Measurements from ENCODE around the gene SYTL2. TPM values are rescaled to one million over a fixed set of nuclear protein-coding genes. Genes with fewer than 3 reads are reported as not detected.

SYTL2 gene
- polyA plus RNA-seq, 1 donor from 2014 or later: 2.3 TPM

DNA sequence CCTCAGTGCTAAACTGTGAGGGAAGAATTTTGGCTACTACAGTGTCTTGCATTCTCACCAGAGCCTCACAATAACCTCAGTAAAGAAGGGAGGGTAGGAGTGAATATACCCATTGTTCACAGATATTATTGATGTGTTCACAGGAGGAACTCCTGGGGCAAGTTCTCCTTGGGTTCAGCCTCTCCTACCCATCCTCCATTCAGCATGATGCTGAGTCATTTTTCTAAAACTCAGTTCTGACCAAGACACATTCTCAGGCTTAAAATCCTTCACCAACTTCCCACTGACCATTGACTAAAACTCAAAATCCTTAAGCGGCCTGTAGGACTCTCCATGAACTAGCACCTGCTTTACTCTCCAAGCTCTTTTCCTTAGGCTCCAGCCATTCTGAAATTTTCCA is 48.7 kb downstream of the SYTL2 start:
- no peak overlapping the region for H3K4me3 ChIP-seq (ENCODE audit: low read length)
- TF ChIP-seq TAF1 (IDR thresholded peaks at IDR 0.05; ENCODE audit: low read depth) (no peak), EZH2 (IDR thresholded peaks at IDR 0.05; ENCODE audit: borderline replicate concordance, insufficient read depth, low read length, poor library complexity, severe bottlenecking) (no peak), EP300 (conservative IDR thresholded peaks at IDR 0.05; ENCODE audit: poor library complexity, severe bottlenecking) (no peak), SMC3 (conservative IDR thresholded peaks at IDR 0.05; ENCODE audit: poor library complexity) (no peak), RAD21 (conservative IDR thresholded peaks at IDR 0.05) (no peak), POLR2AphosphoS5 (IDR thresholded peaks at IDR 0.05) (no peak), MXI1 (conservative IDR thresholded peaks at IDR 0.05; ENCODE audit: poor library complexity, severe bottlenecking) (no peak)
- TF ChIP-seq, protein P1, sequence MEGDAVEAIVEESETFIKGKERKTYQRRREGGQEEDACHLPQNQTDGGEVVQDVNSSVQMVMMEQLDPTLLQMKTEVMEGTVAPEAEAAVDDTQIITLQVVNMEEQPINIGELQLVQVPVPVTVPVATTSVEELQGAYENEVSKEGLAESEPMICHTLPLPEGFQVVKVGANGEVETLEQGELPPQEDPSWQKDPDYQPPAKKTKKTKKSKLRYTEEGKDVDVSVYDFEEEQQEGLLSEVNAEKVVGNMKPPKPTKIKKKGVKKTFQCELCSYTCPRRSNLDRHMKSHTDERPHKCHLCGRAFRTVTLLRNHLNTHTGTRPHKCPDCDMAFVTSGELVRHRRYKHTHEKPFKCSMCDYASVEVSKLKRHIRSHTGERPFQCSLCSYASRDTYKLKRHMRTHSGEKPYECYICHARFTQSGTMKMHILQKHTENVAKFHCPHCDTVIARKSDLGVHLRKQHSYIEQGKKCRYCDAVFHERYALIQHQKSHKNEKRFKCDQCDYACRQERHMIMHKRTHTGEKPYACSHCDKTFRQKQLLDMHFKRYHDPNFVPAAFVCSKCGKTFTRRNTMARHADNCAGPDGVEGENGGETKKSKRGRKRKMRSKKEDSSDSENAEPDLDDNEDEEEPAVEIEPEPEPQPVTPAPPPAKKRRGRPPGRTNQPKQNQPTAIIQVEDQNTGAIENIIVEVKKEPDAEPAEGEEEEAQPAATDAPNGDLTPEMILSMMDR (IDR thresholded peaks at IDR 0.05; ENCODE audit: poor library complexity, severe bottlenecking): no peak
- TF ChIP-seq, protein P2, sequence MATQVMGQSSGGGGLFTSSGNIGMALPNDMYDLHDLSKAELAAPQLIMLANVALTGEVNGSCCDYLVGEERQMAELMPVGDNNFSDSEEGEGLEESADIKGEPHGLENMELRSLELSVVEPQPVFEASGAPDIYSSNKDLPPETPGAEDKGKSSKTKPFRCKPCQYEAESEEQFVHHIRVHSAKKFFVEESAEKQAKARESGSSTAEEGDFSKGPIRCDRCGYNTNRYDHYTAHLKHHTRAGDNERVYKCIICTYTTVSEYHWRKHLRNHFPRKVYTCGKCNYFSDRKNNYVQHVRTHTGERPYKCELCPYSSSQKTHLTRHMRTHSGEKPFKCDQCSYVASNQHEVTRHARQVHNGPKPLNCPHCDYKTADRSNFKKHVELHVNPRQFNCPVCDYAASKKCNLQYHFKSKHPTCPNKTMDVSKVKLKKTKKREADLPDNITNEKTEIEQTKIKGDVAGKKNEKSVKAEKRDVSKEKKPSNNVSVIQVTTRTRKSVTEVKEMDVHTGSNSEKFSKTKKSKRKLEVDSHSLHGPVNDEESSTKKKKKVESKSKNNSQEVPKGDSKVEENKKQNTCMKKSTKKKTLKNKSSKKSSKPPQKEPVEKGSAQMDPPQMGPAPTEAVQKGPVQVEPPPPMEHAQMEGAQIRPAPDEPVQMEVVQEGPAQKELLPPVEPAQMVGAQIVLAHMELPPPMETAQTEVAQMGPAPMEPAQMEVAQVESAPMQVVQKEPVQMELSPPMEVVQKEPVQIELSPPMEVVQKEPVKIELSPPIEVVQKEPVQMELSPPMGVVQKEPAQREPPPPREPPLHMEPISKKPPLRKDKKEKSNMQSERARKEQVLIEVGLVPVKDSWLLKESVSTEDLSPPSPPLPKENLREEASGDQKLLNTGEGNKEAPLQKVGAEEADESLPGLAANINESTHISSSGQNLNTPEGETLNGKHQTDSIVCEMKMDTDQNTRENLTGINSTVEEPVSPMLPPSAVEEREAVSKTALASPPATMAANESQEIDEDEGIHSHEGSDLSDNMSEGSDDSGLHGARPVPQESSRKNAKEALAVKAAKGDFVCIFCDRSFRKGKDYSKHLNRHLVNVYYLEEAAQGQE (IDR thresholded peaks at IDR 0.05; ENCODE audit: borderline replicate concordance): no peak
- H3K9me3 ChIP-seq (ENCODE audit: low read length): no peaks in the 10 kb centered on the region
- no peak overlapping the region for H3K4me2 ChIP-seq (ENCODE audit: low read length)
- H3K27ac ChIP-seq (ENCODE audit: low read length): no peak overlapping the region
- H3F3A ChIP-seq (ENCODE audit: insufficient read depth, low read length, poor library complexity, severe bottlenecking): no peaks in the 10 kb centered on the region
- no peaks in the 10 kb centered on the region for H3K36me3 ChIP-seq (ENCODE audit: insufficient read depth, low read length)
- no peak overlapping the region for H2AFZ ChIP-seq (ENCODE audit: low read depth, low read length)
- no peak overlapping the region for H3K9ac ChIP-seq (ENCODE audit: low read length)
- no peaks in the 10 kb centered on the region for H4K20me1 ChIP-seq (ENCODE audit: insufficient read depth)
- H3K79me2 ChIP-seq (replicated peaks; ENCODE audit: insufficient read depth, low read length): no peaks in the 10 kb centered on the region
- H3K27me3 ChIP-seq (ENCODE audit: insufficient read depth, low read depth, low read length): no peaks in the 10 kb centered on the region
- no peaks in the 10 kb centered on the region for H3K9me2 ChIP-seq (ENCODE audit: insufficient read depth, low read length)

DNA sequence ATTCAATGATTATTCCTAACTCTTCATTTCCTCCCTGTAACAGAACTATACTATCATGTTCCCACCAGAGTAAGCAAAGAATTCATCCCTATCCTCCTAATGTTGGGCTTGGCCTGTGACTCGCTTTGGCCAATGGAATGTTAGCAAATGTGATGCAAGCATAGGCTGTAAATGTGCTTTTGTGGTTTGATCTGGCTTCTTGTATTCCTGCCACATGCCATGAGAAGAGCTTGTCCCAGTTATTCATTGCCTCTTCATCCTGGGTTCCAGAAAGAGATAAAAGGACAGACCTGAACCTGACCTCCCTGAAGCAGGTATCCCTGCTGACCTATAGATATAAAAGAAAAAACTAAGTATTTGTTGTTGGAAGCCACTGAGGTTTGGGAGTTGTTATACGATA is 51.0 kb downstream of the SYTL2 start:
- no peaks in the 10 kb centered on the region for H4K20me1 ChIP-seq (ENCODE audit: insufficient read depth)
- TF ChIP-seq, protein P2 (IDR thresholded peaks at IDR 0.05; ENCODE audit: borderline replicate concordance): no peak
- TF ChIP-seq EP300 (conservative IDR thresholded peaks at IDR 0.05; ENCODE audit: poor library complexity, severe bottlenecking): no peak
- TF ChIP-seq TAF1 (IDR thresholded peaks at IDR 0.05; ENCODE audit: low read depth): no peak
- no peak for TF ChIP-seq RAD21 (conservative IDR thresholded peaks at IDR 0.05)
- TF ChIP-seq EZH2 (IDR thresholded peaks at IDR 0.05; ENCODE audit: borderline replicate concordance, insufficient read depth, low read length, poor library complexity, severe bottlenecking): no peak
- TF ChIP-seq, protein P1 (IDR thresholded peaks at IDR 0.05; ENCODE audit: poor library complexity, severe bottlenecking): no peak
- TF ChIP-seq MXI1 (conservative IDR thresholded peaks at IDR 0.05; ENCODE audit: poor library complexity, severe bottlenecking): no peak
- TF ChIP-seq SMC3 (conservative IDR thresholded peaks at IDR 0.05; ENCODE audit: poor library complexity): no peak
- no peak for TF ChIP-seq POLR2AphosphoS5 (IDR thresholded peaks at IDR 0.05)
- no peak overlapping the region for H3K27ac ChIP-seq (ENCODE audit: low read length)
- H3K9me2 ChIP-seq (ENCODE audit: insufficient read depth, low read length): no peaks in the 10 kb centered on the region
- H2AFZ ChIP-seq (ENCODE audit: low read depth, low read length): no peak overlapping the region
- no peaks in the 10 kb centered on the region for H3K79me2 ChIP-seq (replicated peaks; ENCODE audit: insufficient read depth, low read length)
- no peaks in the 10 kb centered on the region for H3K27me3 ChIP-seq (ENCODE audit: insufficient read depth, low read depth, low read length)
- no peak overlapping the region for H3K4me2 ChIP-seq (ENCODE audit: low read length)
- no peaks in the 10 kb centered on the region for H3K36me3 ChIP-seq (ENCODE audit: insufficient read depth, low read length)
- H3K4me3 ChIP-seq (ENCODE audit: low read length): no peak overlapping the region
- no peaks in the 10 kb centered on the region for H3F3A ChIP-seq (ENCODE audit: insufficient read depth, low read length, poor library complexity, severe bottlenecking)
- no peak overlapping the region for H3K9ac ChIP-seq (ENCODE audit: low read length)
- no peaks in the 10 kb centered on the region for H3K9me3 ChIP-seq (ENCODE audit: low read length)

Measured in neural cell (in vitro differentiated cells).